SH-SY5Y (cell line): Measurements from ENCODE around the gene PARD3.

Experiments
- GATA2 ChIP-seq: IDR thresholded peaks from 2 replicates; pipeline ENCODE4 v1.6.1; 2011; ENCODE audit warnings: mild to moderate bottlenecking, low read depth, low read length
- GATA3 ChIP-seq: IDR thresholded peaks from 2 replicates; pipeline ENCODE4 v1.6.1; 2011; ENCODE audit warnings: low read depth, mild to moderate bottlenecking, low read length, moderate library complexity

DNA sequence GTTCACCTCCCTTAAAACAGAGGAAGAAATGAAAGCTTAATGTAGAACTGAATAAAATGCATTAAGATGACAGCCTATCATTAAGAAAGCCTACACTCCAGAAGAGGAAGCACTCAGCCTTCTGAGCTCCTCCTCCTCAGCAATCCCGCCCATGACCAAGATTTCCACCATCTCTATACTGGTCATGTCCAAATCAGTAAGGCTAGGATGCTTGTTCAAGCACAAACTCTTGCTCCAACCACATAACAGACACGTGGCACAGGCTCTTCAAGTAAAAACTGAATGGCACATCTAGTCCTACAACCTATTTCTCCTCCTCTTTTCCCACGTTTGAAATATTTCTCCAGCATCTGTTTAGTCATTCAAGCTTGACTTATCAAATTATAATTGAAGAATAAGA is 454.1 kb downstream of the PARD3 start:
- no peak for TF ChIP-seq GATA2
- TF ChIP-seq GATA3: no peak
